Activated T-helper 1 cell treated with anti-CD3 and anti-CD28 coated beads, Interleukin-2, amount 50 U/mL, for 16 hours (primary cell): Measurements from ENCODE around the gene CYBC1.

Source experiments
- DNase-seq, 2 donors: peaks; one replicate each; pipeline ENCODE4 v3.0.0-alpha.2; 2020; ENCODE audit warnings: low read depth in 1 of 2, low spot score in 1 of 2

Gene CYBC1

GRCh38 chr17:82449131-82449882 lies 1.2 kb downstream of the CYBC1 start:
- DNase-seq, result peak; percentile 37 to 47

GRCh38 chr17:82447876-82448275 lies 2.7 kb downstream of the CYBC1 start:
- DNase-seq, result no peak

DNA sequence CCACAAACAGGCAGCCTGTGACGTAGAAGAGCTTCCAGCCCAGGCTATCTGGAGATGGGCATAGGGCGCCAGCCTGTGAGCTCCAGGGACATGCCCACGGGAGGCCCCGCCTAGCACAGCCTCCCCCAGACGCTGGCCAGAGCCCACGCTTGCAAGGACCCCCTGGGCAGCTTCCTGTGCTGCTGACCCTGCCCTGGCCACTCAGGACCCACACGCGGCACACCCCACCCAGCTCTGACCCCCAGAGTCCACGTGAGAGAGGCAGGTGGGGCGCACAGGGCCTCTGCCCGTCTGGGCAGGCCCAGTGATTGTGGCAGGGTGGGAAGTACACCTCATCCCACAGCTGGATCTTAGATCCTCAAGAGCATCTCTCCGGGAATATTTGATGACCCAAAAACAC lies 3.9 kb downstream of the CYBC1 start:
- DNase-seq, result no peak

GRCh38 chr17:82446124-82446523 lies 4.4 kb downstream of the CYBC1 start:
- no peak for DNase-seq

DNA sequence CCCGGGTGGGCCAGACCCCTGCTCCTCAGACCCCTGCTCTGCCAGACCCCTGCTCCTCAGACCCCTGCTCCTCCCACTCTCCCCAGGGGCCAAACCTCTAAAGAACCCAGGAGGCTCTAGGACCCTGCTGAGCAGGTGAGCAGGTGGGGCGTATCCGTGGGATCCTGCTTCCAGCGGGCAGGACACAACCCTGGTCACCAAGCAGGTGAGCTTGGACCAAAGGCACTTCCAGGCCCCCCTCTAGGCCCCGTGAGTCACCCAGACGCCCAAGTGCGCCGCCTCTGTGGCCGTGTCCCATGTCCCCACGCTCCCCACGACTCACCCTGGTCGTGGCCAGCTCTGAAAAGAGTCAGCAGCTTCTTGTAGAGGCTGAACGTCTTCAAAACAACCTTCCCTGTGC lies 5.0 kb downstream of the CYBC1 start:
- DNase-seq, result no peak

GRCh38 chr17:82444941-82445521 lies 5.5 kb downstream of the CYBC1 start:
- DNase-seq, result no peak

DNA sequence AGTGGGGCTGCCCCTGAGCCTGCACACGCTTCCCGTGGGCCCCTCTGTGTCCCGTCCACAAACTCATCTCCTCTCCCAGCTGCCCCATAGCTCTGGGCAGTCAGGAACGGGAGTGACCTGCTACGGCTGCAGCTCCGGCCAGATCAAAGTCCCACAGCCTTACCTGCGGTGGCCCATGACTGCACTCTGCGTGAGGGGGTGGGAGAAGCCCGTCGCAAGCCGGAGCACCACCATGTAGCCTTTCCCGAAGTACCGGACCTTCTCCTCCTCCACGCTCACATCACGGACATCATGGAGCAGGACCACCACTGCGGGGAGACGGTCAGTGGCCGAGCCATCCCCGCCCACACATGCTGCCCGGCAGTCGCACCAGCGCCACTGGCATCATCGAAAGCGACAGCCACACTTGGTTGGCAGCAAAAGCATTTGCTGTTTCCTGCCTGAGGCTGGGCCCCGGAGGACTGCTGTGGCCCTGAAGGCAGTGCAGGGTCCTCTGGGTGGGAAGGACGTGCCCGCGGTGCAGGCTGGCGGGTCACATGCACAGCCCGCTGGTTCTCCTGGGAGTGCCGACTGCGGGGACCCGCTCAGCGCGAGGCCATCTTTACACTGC lies 6.2 kb downstream of the CYBC1 start:
- no peak for DNase-seq

- DNase-seq, result no peak
Observed at GRCh38 chr17:82443465-82444283, 6.9 kb downstream of the CYBC1 start.

DNA sequence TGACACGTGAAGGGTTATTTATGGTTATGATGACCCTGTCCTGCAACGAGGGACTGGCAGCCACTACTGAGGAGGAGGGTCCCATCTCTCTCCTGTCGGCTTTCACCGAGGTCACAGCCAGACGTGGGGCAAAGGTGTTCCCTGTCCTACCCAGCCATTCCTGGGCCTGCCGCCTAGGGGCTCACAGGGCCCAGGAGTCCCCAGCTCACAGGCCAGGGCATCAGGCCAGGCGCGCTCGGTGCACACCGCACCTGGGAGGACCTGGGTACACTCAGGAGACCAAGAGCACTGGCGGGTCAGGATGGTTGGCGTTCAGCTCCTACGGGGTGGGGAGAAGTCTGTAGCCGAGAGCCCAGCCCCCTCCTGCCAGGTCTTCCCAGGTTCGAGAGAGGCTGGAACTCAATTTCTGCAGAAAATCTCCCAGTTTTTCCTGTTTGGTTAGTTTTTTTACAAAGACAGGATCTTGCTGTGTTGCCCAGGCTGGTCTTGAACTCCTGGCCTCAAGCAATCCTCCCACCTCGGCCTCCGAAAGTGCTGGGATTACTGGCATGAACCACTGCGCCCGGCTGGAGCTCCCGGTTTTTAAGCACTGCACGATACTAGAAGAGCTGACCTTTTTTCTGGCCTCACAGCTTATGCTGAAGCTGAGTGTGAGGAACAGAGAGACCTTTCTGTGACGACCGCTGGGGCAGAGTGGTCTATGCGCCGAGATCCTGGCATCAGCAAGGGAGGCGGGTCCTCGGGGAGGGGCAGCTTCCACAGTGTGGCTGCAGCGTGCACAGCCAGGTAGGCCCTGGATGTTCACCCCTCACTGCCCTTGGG lies 7.7 kb downstream of the CYBC1 start:
- no peak for DNase-seq

DNA sequence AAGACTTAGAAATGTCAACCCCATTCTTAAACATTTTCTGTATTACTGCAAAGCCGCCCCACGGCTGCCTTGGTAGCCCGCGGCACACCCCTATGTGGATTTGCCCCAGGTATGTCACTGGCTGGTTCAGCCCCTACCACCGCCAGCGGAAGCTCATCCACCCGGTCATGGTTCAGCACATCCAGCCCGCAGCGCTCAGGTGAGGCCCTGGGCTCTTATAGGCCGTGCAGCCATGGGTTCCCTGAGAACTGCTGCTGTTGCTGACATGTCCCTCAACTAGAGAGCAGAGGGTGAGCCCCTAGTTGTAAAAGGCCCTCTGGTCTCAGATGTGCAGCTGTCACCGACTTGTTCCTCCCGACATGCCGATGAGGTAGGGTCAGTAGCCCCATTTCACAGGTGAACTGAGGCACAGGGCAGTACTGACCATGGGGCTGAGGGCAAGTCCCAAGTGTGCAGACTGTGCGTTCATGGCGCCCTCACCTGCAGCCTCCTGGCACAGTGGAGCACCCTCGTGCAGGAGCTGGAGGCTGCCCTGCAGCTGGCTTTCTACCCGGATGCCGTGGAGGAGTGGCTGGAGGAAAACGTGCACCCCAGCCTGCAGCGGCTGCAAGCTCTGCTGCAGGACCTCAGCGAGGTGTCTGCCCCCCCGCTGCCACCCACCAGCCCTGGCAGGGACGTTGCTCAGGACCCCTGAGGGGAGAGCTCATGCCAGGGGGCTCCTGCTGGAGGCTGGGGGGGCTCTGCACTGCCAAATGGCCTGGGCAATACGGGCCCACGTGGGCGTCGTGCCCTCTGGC lies 8.7 kb downstream of the CYBC1 start:
- DNase-seq, result no peak

GRCh38 chr17:82440991-82441627 lies 9.4 kb downstream of the CYBC1 start:
- DNase-seq, result no peak

DNA sequence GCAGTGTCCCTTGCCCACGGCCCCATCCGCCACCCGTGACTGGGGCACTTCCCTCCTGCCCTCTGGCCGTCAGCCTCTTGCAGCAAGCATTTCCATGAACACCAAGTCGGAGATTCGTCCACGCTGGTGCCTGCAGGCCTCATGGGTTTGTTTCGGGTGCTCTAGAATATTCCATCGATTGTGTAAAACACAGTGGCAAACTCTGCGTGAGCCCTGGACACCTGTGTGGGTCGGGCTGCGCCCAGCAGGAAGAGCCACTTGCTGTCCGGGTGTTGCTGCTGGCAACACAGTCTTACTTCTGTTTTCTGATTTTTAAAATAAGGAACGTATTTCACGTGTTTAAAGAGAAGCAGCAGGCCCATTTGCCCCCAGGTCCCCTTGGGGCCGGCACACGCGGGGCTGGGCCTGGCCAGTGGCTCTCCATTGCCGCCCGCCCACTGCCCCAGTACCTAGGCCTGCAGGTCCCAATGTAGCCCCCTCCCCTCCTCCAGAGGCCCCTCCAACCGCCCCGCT lies 10.0 kb downstream of the CYBC1 start:
- no peak for DNase-seq

- DNase-seq, result no peak
Observed at GRCh38 chr17:82439829-82440365, 10.7 kb downstream of the CYBC1 start.

DNA sequence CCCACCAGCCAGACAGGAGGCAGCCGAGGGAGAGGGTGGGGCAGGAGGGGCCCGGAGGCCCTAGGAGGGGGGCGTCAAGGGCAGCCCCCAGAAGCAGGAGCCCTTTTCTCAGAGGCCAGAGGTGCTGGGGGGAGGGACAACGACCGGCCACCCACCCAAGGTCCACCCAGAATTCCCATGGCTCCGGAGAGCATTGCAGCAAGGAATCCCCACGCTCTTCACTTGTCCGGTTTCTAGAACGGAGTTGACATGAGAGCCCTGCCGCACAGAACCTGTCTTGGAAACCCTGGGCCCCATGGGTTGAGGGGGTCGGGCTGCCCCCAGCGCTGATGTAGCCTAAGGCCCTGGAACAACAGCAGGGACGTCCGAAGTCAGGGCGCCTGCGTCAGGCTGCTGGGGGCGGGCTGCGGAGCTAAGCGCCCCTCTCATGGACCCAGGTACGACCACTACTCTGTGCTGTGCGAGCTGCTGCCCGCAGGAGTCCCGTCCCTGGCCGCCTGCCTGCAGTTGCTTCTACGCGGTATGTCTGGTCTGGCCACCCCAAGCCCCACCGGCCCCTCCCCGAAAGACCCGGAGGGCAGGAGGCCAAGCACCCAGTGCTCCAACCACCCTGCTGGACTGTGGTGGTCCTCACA lies 11.2 kb downstream of the CYBC1 start:
- DNase-seq, result no peak

GRCh38 chr17:82438401-82439193 lies 12.0 kb downstream of the CYBC1 start:
- DNase-seq, result no peak

DNA sequence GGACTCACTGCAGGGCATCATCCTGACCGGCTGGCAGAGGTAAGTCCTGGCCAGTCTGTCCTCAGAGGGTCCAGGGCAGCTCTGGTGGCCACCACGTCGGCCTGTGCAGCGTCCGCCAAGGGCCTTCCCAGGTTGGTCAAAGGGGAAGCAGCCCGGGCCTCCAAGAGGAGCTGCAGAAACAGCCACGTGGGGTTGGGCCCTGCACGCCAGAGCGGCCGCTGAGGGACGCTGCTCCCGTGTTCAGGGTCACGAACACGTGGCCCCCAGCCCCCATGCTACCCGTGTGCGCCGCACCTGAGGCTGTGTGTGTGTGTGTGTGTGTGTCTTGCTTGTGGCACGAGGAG lies 13.3 kb downstream of the CYBC1 start:
- no peak for DNase-seq

DNA sequence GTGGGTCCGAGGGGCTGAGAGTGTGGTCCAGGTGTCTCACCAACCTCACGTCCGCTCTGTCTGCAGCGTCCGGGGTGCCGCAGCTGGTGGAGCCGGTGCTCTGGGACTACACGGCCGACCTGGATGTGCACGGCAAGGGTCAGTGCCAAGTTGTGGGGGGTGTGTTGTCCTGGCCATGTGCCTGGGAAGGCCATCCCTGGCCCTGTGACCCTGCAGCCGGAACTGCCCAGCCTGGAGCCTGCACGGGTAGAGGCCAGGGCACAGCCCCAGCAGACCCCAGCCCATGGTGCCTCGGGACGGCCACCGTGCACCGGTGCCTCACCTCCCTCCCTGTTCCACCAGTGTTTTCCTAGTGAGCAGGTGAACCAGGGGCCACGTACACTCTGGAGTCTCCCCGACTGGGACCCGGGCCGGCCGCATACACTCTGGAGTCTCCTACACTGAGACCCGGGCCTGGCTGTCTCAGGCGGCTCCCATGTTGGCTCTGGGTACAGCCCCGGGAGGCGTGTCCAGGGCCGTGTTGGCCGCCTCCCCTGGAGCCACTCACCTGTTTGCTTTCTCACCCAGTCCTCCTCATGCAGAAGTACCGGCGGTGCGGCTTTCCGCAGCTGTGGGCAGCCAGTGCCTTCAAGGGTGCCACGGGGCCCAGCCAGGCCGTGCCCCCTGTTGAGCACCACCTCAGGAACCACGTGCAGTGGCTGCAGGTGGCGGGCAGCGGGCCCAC lies 13.8 kb downstream of the CYBC1 start:
- DNase-seq, result no peak
